ENCODE results near the gene CRABP1. TPM values are rescaled to one million over a fixed set of nuclear protein-coding genes. Genes with fewer than 3 reads are reported as not detected.

Gene CRABP1
- total RNA-seq, 1 experiment from 2014 or later, result 444 TPM

- Mint-ChIP-seq H3K4me1 (peaks cover 29% of the 10 kb centered on the region), H3K27me3 (ENCODE audit: low read depth) (no peaks in the 10 kb centered on the region), H3K4me3 (no peak overlapping the region), H3K9me3 (no peaks in the 10 kb centered on the region), H3K27ac (no peak overlapping the region), H3K36me3 (no peaks in the 10 kb centered on the region)
- DNase-seq (ENCODE audit: low spot score) (no peak), ATAC-seq (no peak)
- TF ChIP-seq ZNF232 (CRISPR knock-in tag; IDR thresholded peaks at IDR 0.05), result no peak
- TF ChIP-seq RELA (CRISPR knock-in tag; IDR thresholded peaks at IDR 0.05; ENCODE audit: borderline replicate concordance), result no peak
- TF ChIP-seq IRF1 (CRISPR knock-in tag; IDR thresholded peaks at IDR 0.05), result no peak
- TF ChIP-seq ZSCAN18 (CRISPR knock-in tag; IDR thresholded peaks at IDR 0.05), result no peak
- TF ChIP-seq JAZF1 (CRISPR knock-in tag; IDR thresholded peaks at IDR 0.05), result no peak
- TF ChIP-seq STAT6 (CRISPR knock-in tag; conservative IDR thresholded peaks at IDR 0.05; ENCODE audit: low read depth), result no peak
- no peak for TF ChIP-seq ATF2 (CRISPR knock-in tag; IDR thresholded peaks at IDR 0.05; ENCODE audit: borderline replicate concordance, low read depth)
- TF ChIP-seq FOXK1 (CRISPR knock-in tag; IDR thresholded peaks at IDR 0.05), result no peak
- no peak for TF ChIP-seq E2F4 (CRISPR knock-in tag; IDR thresholded peaks at IDR 0.05; ENCODE audit: borderline replicate concordance, low read depth)
- no peak for TF ChIP-seq ZNF121 (CRISPR knock-in tag; IDR thresholded peaks at IDR 0.05)
- TF ChIP-seq MAX (CRISPR knock-in tag; IDR thresholded peaks at IDR 0.05), result no peak
- no peak for TF ChIP-seq SMAD3 (CRISPR knock-in tag; IDR thresholded peaks at IDR 0.05; ENCODE audit: borderline replicate concordance)
- TF ChIP-seq CREM (CRISPR knock-in tag; IDR thresholded peaks at IDR 0.05), result no peak
- no peak for TF ChIP-seq ARID4B (CRISPR knock-in tag; IDR thresholded peaks at IDR 0.05; ENCODE audit: borderline replicate concordance)
- POLR2A ChIA-PET, result interaction anchor here (0.8 kb wide), 1 partner anchor 13 kb away, joined by 6 read pairs; the partner anchor contains the start of gene CRABP1
- CTCF ChIA-PET, result interaction anchor here (0.6 to 1.2 kb wide), 2 partner anchors 95 to 191 kb away, joined by 3 read pairs; no protein-coding TSS in a partner anchor
These were observed 12.7 kb upstream of the CRABP1 start for GRCh38 chr15:78327466-78327865.
